ENCODE data around the gene SPATA1. TPM values are rescaled to one million over a fixed set of nuclear protein-coding genes. Genes with fewer than 3 reads are reported as not detected.

The SPATA1 gene
- total and polyA plus RNA-seq, 9 of the 15 experiments (the other 6 are each of a cell fraction or from before 2014, with no cell fraction given): 0.79 to 2.9 (median 1.5) TPM

DNA sequence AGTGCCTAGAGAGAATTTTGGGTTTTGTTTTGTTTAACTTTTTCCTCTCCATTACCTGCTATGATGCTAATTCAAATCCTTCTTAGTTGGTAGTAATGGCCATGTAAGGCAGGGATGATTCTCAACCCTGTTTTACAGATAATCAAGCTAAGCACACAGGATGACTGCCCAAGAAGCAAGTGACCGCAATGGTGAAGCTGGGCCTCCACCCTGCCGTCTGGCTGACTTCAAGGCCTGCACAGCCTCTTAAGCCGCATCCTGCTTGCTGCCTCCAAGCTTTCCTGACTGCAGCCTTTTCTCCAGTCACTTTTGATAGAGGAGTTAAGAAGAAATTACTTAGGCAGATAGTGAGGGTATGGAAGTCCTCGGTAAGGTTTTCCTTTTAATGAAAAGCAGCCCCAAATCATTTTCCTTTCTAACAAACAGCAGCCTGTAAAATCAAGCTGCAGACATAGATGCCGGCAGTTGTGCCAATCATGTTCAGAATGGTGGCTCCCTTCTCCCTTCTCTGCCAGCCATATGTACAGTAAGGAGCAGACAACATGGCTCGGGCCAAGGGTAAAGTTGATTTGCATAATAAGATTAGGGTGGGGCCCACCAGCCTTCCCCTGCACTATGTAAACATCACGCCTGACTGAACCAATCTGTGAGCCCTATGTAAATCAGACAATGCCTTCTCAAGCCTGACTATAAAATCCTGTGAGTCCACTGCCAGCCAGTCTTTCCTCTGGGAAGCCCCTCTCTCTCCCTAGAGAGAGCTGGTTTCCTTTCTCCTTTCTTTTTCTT, 76.8 kb downstream of the SPATA1 start (continued):
- TF ChIP-seq E2F3 (CRISPR knock-in tag; IDR thresholded peaks at IDR 0.05) (no peak), ZNF184 (CRISPR knock-in tag; IDR thresholded peaks at IDR 0.05) (no peak), NFYB (IDR thresholded peaks at IDR 0.05; ENCODE audit: extremely low read depth, insufficient read length) (no peak)

DNA sequence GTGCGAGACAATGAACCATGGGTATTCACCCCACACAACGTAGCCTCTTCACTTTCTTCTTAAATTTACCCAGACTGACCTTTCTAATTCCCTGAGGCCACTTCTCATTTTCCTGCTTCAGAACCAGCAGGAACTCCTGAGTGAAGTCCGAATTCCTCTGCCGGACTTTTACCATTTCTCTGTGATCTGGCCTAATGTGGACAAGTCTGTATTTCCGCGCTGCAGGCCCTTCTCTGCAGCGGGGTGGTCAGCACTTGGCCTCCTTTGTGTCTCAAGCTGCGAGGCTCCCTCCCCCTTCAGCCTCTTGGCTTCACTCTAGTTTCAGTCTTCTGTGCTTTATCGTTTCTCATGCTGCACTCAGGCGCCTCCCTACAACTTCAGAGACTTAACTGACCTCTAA, 77.5 kb downstream of the SPATA1 start:
- peak; percentile 31 for ATAC-seq
- peak overlapping the region in 1 of 2 experiments; percentile 18; a peak in 1 of 4 replicates for H3K9ac ChIP-seq (ENCODE audit: insufficient read depth in 1 of 2, low read depth in 2 of 2, low read length in 2 of 2)
- peaks cover 0 to 21% of the 10 kb centered on the region in 2 experiments; a peak in 3 of 5 replicates for H3K4me1 ChIP-seq (replicated peaks in 1 of 2; ENCODE audit: control insufficient read depth in 2 of 2, insufficient read depth in 2 of 2, low read length in 2 of 2)
- CTCF ChIA-PET (ENCODE audit: low intra/inter-chr PET ratio): no interaction called here
- H3K4me2 ChIP-seq (ENCODE audit: insufficient read depth, low read length): peak overlapping the region; percentile 68
- intact Hi-C loops (cut with micrococcal nuclease): no loop called here
- no peaks in the 10 kb centered on the region for H3K9me1 ChIP-seq (ENCODE audit: control insufficient read depth, insufficient read depth, low read length)
- H2AFZ ChIP-seq (ENCODE audit: low read depth, low read length): peak overlapping the region; percentile 98
- peak in 2 of 4 experiments; percentile 17 to 27 for DNase-seq (ENCODE audit: extremely low read depth in 1 of 4, low spot score in 3 of 4)
- POLR2A ChIA-PET: interaction anchor here (2.0 kb wide), 1 partner anchor 10 kb away, joined by 13 read pairs; the partner anchor contains the start of gene CTBS
- H3K27ac ChIP-seq (ENCODE audit: extremely low read depth, low read depth, low read length): peak overlapping the region; percentile 76
- no peaks in the 10 kb centered on the region for H4K20me1 ChIP-seq (replicated peaks; ENCODE audit: control insufficient read depth, insufficient read depth, low read length)
- in situ Hi-C loops (cut with MboI): no loop called here
- no peaks in the 10 kb centered on the region for H3K9me3 ChIP-seq (replicated peaks; ENCODE audit: control insufficient read depth, insufficient read depth, low read depth, low read length)
- no peak for TF ChIP-seq MEF2D (tag; conservative IDR thresholded peaks at IDR 0.05; ENCODE audit: low read depth)
- no peak for TF ChIP-seq ZNF445 (CRISPR knock-in tag; IDR thresholded peaks at IDR 0.05; ENCODE audit: low read depth)
- TF ChIP-seq, protein P1, sequence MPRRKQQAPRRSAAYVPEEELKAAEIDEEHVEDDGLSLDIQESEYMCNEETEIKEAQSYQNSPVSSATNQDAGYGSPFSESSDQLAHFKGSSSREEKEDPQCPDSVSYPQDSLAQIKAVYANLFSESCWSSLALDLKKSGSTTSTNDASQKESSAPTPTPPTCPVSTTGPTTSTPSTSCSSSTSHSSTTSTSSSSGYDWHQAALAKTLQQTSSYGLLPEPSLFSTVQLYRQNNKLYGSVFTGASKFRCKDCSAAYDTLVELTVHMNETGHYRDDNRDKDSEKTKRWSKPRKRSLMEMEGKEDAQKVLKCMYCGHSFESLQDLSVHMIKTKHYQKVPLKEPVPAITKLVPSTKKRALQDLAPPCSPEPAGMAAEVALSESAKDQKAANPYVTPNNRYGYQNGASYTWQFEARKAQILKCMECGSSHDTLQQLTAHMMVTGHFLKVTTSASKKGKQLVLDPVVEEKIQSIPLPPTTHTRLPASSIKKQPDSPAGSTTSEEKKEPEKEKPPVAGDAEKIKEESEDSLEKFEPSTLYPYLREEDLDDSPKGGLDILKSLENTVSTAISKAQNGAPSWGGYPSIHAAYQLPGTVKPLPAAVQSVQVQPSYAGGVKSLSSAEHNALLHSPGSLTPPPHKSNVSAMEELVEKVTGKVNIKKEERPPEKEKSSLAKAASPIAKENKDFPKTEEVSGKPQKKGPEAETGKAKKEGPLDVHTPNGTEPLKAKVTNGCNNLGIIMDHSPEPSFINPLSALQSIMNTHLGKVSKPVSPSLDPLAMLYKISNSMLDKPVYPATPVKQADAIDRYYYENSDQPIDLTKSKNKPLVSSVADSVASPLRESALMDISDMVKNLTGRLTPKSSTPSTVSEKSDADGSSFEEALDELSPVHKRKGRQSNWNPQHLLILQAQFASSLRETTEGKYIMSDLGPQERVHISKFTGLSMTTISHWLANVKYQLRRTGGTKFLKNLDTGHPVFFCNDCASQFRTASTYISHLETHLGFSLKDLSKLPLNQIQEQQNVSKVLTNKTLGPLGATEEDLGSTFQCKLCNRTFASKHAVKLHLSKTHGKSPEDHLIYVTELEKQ (CRISPR knock-in tag; IDR thresholded peaks at IDR 0.05): no peak
- TF ChIP-seq, protein P2, sequence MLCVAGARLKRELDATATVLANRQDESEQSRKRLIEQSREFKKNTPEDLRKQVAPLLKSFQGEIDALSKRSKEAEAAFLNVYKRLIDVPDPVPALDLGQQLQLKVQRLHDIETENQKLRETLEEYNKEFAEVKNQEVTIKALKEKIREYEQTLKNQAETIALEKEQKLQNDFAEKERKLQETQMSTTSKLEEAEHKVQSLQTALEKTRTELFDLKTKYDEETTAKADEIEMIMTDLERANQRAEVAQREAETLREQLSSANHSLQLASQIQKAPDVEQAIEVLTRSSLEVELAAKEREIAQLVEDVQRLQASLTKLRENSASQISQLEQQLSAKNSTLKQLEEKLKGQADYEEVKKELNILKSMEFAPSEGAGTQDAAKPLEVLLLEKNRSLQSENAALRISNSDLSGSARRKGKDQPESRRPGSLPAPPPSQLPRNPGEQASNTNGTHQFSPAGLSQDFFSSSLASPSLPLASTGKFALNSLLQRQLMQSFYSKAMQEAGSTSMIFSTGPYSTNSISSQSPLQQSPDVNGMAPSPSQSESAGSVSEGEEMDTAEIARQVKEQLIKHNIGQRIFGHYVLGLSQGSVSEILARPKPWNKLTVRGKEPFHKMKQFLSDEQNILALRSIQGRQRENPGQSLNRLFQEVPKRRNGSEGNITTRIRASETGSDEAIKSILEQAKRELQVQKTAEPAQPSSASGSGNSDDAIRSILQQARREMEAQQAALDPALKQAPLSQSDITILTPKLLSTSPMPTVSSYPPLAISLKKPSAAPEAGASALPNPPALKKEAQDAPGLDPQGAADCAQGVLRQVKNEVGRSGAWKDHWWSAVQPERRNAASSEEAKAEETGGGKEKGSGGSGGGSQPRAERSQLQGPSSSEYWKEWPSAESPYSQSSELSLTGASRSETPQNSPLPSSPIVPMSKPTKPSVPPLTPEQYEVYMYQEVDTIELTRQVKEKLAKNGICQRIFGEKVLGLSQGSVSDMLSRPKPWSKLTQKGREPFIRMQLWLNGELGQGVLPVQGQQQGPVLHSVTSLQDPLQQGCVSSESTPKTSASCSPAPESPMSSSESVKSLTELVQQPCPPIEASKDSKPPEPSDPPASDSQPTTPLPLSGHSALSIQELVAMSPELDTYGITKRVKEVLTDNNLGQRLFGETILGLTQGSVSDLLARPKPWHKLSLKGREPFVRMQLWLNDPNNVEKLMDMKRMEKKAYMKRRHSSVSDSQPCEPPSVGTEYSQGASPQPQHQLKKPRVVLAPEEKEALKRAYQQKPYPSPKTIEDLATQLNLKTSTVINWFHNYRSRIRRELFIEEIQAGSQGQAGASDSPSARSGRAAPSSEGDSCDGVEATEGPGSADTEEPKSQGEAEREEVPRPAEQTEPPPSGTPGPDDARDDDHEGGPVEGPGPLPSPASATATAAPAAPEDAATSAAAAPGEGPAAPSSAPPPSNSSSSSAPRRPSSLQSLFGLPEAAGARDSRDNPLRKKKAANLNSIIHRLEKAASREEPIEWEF (CRISPR knock-in tag; IDR thresholded peaks at IDR 0.05): 0 out of 2 replicates have a peak, but pooled peaks have one; percentile 61
- no peak for TF ChIP-seq GATA2 (CRISPR knock-in tag; IDR thresholded peaks at IDR 0.05)
- no peak for TF ChIP-seq SMARCB1 (IDR thresholded peaks at IDR 0.05; ENCODE audit: insufficient read length, low read depth)
- TF ChIP-seq SMARCE1 (IDR thresholded peaks at IDR 0.05): no peak
- 51% methylated on average over 10 of the region's 10 CpGs for WGBS (ENCODE audit: insufficient coverage, low coverage, missing lambda C conversion rate)
- H3K4me3 ChIP-seq: no peak overlapping the region
- H3K27me3 ChIP-seq (ENCODE audit: control insufficient read depth in 2 of 2, insufficient read depth in 2 of 2, low read length in 2 of 2): no peaks in the 10 kb centered on the region
- H3K79me2 ChIP-seq (ENCODE audit: control insufficient read depth, insufficient read depth, low read length): no peaks in the 10 kb centered on the region
- peak; percentile 26 for FAIRE-seq
- no peaks in the 10 kb centered on the region for H3K36me3 ChIP-seq (ENCODE audit: control insufficient read depth, insufficient read depth, low read length)
- BruUV-seq (replicated peaks): no TSS peak
